ENCODE results near the gene CD200R1. TPM values are rescaled to one million over a fixed set of nuclear protein-coding genes. Genes with fewer than 3 reads are reported as not detected.

CD200R1 gene
- total RNA-seq, 1 experiment from 2014 or later = 0.05 TPM

DNA sequence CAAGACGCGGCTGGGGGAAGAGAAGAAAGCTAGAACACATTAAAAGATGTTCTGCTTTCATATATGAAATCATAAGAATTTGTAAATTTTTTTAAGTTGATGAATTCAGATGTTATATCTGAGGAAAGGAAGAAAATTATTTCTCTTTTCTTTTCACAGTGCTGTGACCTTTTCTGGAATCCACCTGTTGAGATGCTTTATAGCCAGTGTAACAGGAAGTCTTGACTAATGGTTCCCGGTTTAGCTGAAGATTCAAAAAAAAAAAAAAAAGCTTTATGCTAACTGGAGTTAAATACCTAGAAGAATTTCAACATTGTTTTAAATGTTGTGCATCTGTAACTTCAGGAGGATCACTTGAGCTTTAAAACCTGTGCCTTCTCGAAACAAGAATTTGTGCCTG, 25.8 kb upstream of the CD200R1 start:
- Histone ChIP-seq H3K27me3 (ENCODE audit: control insufficient read depth, insufficient read depth, low read length) (no peaks in the 10 kb centered on the region), H3K4me1 (ENCODE audit: control insufficient read depth, insufficient read depth, low read length) (no peaks in the 10 kb centered on the region), H3K36me3 (ENCODE audit: control insufficient read depth, insufficient read depth, low read length) (peaks cover 27% of the 10 kb centered on the region), H3K27ac (ENCODE audit: low read length) (no peak overlapping the region), H3K9me3 (ENCODE audit: control insufficient read depth, insufficient read depth, low read depth, low read length) (no peaks in the 10 kb centered on the region), H3K4me3 (ENCODE audit: low read depth in 2 of 2, low read length in 2 of 2) (no peak overlapping the region)
- in situ Hi-C loops (cut with HindIII; ENCODE audit: low pct_unique_long_range_greater_than_20kb, low sequenced_read_pairs) = no loop called here
- TF ChIP-seq POLR2AphosphoS5 (IDR thresholded peaks at IDR 0.05; ENCODE audit: low read depth, low read length) (no peak), SIN3A (IDR thresholded peaks at IDR 0.05; ENCODE audit: borderline replicate concordance, insufficient read depth, low read depth, low read length) (no peak), TCF7L2 (IDR thresholded peaks at IDR 0.05; ENCODE audit: low read depth, low read length) (no peak)
- TF ChIP-seq, protein P1, sequence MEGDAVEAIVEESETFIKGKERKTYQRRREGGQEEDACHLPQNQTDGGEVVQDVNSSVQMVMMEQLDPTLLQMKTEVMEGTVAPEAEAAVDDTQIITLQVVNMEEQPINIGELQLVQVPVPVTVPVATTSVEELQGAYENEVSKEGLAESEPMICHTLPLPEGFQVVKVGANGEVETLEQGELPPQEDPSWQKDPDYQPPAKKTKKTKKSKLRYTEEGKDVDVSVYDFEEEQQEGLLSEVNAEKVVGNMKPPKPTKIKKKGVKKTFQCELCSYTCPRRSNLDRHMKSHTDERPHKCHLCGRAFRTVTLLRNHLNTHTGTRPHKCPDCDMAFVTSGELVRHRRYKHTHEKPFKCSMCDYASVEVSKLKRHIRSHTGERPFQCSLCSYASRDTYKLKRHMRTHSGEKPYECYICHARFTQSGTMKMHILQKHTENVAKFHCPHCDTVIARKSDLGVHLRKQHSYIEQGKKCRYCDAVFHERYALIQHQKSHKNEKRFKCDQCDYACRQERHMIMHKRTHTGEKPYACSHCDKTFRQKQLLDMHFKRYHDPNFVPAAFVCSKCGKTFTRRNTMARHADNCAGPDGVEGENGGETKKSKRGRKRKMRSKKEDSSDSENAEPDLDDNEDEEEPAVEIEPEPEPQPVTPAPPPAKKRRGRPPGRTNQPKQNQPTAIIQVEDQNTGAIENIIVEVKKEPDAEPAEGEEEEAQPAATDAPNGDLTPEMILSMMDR (IDR thresholded peaks at IDR 0.05) = no peak
- TF ChIP-seq, protein P2, sequence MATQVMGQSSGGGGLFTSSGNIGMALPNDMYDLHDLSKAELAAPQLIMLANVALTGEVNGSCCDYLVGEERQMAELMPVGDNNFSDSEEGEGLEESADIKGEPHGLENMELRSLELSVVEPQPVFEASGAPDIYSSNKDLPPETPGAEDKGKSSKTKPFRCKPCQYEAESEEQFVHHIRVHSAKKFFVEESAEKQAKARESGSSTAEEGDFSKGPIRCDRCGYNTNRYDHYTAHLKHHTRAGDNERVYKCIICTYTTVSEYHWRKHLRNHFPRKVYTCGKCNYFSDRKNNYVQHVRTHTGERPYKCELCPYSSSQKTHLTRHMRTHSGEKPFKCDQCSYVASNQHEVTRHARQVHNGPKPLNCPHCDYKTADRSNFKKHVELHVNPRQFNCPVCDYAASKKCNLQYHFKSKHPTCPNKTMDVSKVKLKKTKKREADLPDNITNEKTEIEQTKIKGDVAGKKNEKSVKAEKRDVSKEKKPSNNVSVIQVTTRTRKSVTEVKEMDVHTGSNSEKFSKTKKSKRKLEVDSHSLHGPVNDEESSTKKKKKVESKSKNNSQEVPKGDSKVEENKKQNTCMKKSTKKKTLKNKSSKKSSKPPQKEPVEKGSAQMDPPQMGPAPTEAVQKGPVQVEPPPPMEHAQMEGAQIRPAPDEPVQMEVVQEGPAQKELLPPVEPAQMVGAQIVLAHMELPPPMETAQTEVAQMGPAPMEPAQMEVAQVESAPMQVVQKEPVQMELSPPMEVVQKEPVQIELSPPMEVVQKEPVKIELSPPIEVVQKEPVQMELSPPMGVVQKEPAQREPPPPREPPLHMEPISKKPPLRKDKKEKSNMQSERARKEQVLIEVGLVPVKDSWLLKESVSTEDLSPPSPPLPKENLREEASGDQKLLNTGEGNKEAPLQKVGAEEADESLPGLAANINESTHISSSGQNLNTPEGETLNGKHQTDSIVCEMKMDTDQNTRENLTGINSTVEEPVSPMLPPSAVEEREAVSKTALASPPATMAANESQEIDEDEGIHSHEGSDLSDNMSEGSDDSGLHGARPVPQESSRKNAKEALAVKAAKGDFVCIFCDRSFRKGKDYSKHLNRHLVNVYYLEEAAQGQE (IDR thresholded peaks at IDR 0.05; ENCODE audit: insufficient read depth in 1 of 2, low read depth in 2 of 2, low read length in 1 of 2) = no peak
- no TSS peak for BruUV-seq (replicated peaks)
- DNase-seq (ENCODE audit: low read depth, low spot score) (no peak), ATAC-seq (no peak)
- intact Hi-C loops (cut with micrococcal nuclease; ENCODE audit: unreplicated experiment) = no loop called here
- POLR2A ChIA-PET = no interaction called here
- CTCF ChIA-PET = no interaction called here

DNA sequence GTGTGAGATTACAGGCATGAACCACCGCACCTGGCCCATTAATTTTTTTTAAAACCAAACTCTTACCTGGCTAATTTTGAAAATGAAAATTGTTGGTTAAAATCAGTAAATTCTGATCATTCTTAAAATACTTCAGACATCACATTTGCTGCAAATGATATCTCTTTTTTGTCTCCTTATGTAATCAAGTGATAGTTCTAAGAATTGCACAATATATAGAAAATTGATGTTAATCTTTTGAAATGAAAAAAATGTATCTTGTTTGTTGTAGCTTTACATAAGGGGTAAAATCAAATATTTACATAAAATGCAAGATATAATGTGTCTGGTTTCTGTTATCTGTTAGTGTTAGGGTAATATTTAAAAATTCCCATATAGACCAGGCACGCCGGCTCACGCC, 20.9 kb upstream of the CD200R1 start:
- CTCF ChIA-PET = no interaction called here
- ATAC-seq = no peak
- Histone ChIP-seq H3K4me1 (ENCODE audit: control insufficient read depth, insufficient read depth, low read length) (peaks cover 11% of the 10 kb centered on the region), H3K27me3 (ENCODE audit: control insufficient read depth, insufficient read depth, low read length) (no peaks in the 10 kb centered on the region), H3K9me3 (ENCODE audit: control insufficient read depth, insufficient read depth, low read depth, low read length) (no peaks in the 10 kb centered on the region), H3K4me3 (ENCODE audit: low read depth in 2 of 2, low read length in 2 of 2) (no peak overlapping the region), H3K36me3 (ENCODE audit: control insufficient read depth, insufficient read depth, low read length) (peaks cover 5% of the 10 kb centered on the region; the same call in 1 of the 2 replicates), H3K27ac (ENCODE audit: low read length) (no peak overlapping the region)
- BruUV-seq (replicated peaks) = no TSS peak
- in situ Hi-C loops (cut with HindIII; ENCODE audit: low pct_unique_long_range_greater_than_20kb, low sequenced_read_pairs) (loop anchor here (25.0 kb wide), 1 partner anchor 358 kb away; the partner anchor contains the start of gene CCDC80), intact Hi-C loops (cut with micrococcal nuclease; ENCODE audit: unreplicated experiment) (no loop called here)
- no peak for DNase-seq (ENCODE audit: low read depth, low spot score)
- TF ChIP-seq SIN3A (IDR thresholded peaks at IDR 0.05; ENCODE audit: borderline replicate concordance, insufficient read depth, low read depth, low read length) (no peak), TCF7L2 (IDR thresholded peaks at IDR 0.05; ENCODE audit: low read depth, low read length) (no peak), POLR2AphosphoS5 (IDR thresholded peaks at IDR 0.05; ENCODE audit: low read depth, low read length) (no peak)
- TF ChIP-seq, protein P2 (IDR thresholded peaks at IDR 0.05; ENCODE audit: insufficient read depth in 1 of 2, low read depth in 2 of 2, low read length in 1 of 2) = no peak
- TF ChIP-seq, protein P1 (IDR thresholded peaks at IDR 0.05) = no peak
- POLR2A ChIA-PET = no interaction called here
